IPS-15b (cell line): ENCODE results near the gene NTN5.

Experiments used
- H3K27me3 ChIP-seq: one replicate; pipeline ENCODE4 v1.6.1; 2013; ENCODE audit warnings: low read length; ENCODE audit not compliant: control insufficient read depth, insufficient read depth
- H3K36me3 ChIP-seq: one replicate; pipeline ENCODE4 v1.6.1; 2013; ENCODE audit warnings: low read length; ENCODE audit not compliant: control insufficient read depth, insufficient read depth
- H3K4me1 ChIP-seq: one replicate; pipeline ENCODE4 v1.6.1; 2013; ENCODE audit warnings: mild to moderate bottlenecking, low read length; ENCODE audit not compliant: control insufficient read depth, insufficient read depth
- H3K4me3 ChIP-seq: one replicate; pipeline ENCODE4 v1.5.1; 2013; ENCODE audit warnings: low read depth, low read length
- H3K9ac ChIP-seq: one replicate; pipeline ENCODE4 v1.6.1; 2013; ENCODE audit warnings: low read depth, mild to moderate bottlenecking, low read length
- H3K9me3 ChIP-seq: one replicate; pipeline ENCODE4 v1.6.1; 2013; ENCODE audit warnings: mild to moderate bottlenecking, low read length; ENCODE audit not compliant: control insufficient read depth, insufficient read depth

Gene NTN5

GRCh38 chr19:48629599-48630295 is 43.1 kb downstream of the NTN5 start:
- H3K36me3 ChIP-seq: peaks cover 6% of the 10 kb centered on the region
- H3K9me3 ChIP-seq: no peaks in the 10 kb centered on the region
- H3K27me3 ChIP-seq: no peaks in the 10 kb centered on the region
- H3K4me3 ChIP-seq: peak overlapping the region; percentile 67
- peaks cover 6% of the 10 kb centered on the region for H3K4me1 ChIP-seq
- peak overlapping the region; percentile 81 for H3K9ac ChIP-seq

- no peaks in the 10 kb centered on the region for H3K9me3 ChIP-seq
- no peaks in the 10 kb centered on the region for H3K27me3 ChIP-seq
- peak overlapping the region; percentile 37 for H3K9ac ChIP-seq
- peaks cover 6% of the 10 kb centered on the region for H3K36me3 ChIP-seq
- H3K4me1 ChIP-seq: peaks cover 5% of the 10 kb centered on the region
- peak overlapping the region; percentile 49 for H3K4me3 ChIP-seq
These were observed 43.6 kb downstream of the NTN5 start for GRCh38 chr19:48629297-48629598.

- Histone ChIP-seq H3K9me3 (no peaks in the 10 kb centered on the region), H3K36me3 (peaks cover 6% of the 10 kb centered on the region), H3K4me3 (no peak overlapping the region), H3K9ac (no peak overlapping the region), H3K4me1 (no peaks in the 10 kb centered on the region), H3K27me3 (no peaks in the 10 kb centered on the region)
These were observed 44.1 kb downstream of the NTN5 start for GRCh38 chr19:48628486-48629296.

GRCh38 chr19:48627865-48628314 is 44.9 kb downstream of the NTN5 start:
- Histone ChIP-seq H3K36me3 (peaks cover 6% of the 10 kb centered on the region), H3K4me1 (peaks cover 4% of the 10 kb centered on the region), H3K4me3 (no peak overlapping the region), H3K27me3 (no peaks in the 10 kb centered on the region), H3K9me3 (no peaks in the 10 kb centered on the region), H3K9ac (no peak overlapping the region)

GRCh38 chr19:48627201-48627864 is 45.5 kb downstream of the NTN5 start:
- Histone ChIP-seq H3K27me3 (no peaks in the 10 kb centered on the region), H3K4me1 (peaks cover 4% of the 10 kb centered on the region), H3K9me3 (no peaks in the 10 kb centered on the region), H3K36me3 (peaks cover 2% of the 10 kb centered on the region), H3K9ac (no peak overlapping the region), H3K4me3 (no peak overlapping the region)

DNA sequence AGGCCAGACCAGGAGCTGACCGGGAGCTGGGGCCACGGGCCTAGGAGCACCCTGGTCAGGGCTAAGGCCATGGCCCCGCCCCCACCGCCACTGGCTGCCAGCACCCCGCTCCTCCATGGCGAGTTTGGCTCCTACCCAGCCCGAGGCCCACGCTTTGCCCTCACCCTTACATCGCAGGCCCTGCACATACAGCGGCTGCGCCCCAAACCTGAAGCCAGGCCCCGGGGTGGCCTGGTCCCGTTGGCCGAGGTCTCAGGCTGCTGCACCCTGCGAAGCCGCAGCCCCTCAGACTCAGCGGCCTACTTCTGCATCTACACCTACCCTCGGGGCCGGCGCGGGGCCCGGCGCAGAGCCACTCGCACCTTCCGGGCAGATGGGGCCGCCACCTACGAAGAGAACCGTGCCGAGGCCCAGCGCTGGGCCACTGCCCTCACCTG is 46.9 kb downstream of the NTN5 start:
- H3K9ac ChIP-seq: no peak overlapping the region
- no peak overlapping the region for H3K4me3 ChIP-seq
- no peaks in the 10 kb centered on the region for H3K9me3 ChIP-seq
- peaks cover 4% of the 10 kb centered on the region for H3K4me1 ChIP-seq
- H3K36me3 ChIP-seq: no peaks in the 10 kb centered on the region
- no peaks in the 10 kb centered on the region for H3K27me3 ChIP-seq

GRCh38 chr19:48624791-48625723 is 47.8 kb downstream of the NTN5 start:
- no peaks in the 10 kb centered on the region for H3K9me3 ChIP-seq
- peaks cover 4% of the 10 kb centered on the region for H3K4me1 ChIP-seq
- H3K27me3 ChIP-seq: no peaks in the 10 kb centered on the region
- H3K9ac ChIP-seq: peak overlapping the region; percentile 37
- H3K36me3 ChIP-seq: no peaks in the 10 kb centered on the region
- peak overlapping the region; percentile 87 for H3K4me3 ChIP-seq

DNA sequence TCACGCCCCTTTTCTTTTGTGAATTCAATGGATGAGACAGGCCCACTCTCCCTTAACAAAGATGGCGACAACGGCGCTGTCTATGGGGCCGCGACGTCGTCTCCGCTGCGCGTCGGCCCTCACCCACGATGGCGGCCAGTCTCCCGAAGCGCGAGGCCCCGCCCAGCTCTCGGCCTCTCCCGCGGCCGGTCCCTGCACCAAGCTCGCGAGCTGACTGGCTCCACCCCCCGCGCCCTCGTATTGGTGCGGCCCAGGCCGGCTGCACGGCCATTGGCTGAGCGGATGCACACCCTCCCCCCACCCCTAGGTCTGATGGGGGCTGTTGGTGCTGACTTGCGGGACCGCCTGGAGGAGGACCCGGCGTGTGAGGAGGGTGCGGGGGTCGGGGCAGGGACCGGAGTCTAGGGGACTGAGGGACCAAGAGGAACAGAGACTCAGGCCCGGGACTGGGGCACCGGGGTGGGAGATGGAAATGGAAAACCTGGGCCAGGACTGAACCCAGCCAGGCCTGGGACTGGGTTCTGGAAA is 48.7 kb downstream of the NTN5 start:
- Histone ChIP-seq H3K9ac (peak overlapping the region; percentile 37), H3K36me3 (no peaks in the 10 kb centered on the region), H3K4me1 (peaks cover 4% of the 10 kb centered on the region), H3K27me3 (no peaks in the 10 kb centered on the region), H3K4me3 (peak overlapping the region; percentile 87), H3K9me3 (no peaks in the 10 kb centered on the region)

GRCh38 chr19:48623556-48624066 is 49.2 kb downstream of the NTN5 start:
- no peak overlapping the region for H3K9ac ChIP-seq
- peak overlapping the region; percentile 41 for H3K4me3 ChIP-seq
- no peaks in the 10 kb centered on the region for H3K27me3 ChIP-seq
- peaks cover 3% of the 10 kb centered on the region for H3K36me3 ChIP-seq
- H3K9me3 ChIP-seq: no peaks in the 10 kb centered on the region
- peaks cover 4% of the 10 kb centered on the region for H3K4me1 ChIP-seq

DNA sequence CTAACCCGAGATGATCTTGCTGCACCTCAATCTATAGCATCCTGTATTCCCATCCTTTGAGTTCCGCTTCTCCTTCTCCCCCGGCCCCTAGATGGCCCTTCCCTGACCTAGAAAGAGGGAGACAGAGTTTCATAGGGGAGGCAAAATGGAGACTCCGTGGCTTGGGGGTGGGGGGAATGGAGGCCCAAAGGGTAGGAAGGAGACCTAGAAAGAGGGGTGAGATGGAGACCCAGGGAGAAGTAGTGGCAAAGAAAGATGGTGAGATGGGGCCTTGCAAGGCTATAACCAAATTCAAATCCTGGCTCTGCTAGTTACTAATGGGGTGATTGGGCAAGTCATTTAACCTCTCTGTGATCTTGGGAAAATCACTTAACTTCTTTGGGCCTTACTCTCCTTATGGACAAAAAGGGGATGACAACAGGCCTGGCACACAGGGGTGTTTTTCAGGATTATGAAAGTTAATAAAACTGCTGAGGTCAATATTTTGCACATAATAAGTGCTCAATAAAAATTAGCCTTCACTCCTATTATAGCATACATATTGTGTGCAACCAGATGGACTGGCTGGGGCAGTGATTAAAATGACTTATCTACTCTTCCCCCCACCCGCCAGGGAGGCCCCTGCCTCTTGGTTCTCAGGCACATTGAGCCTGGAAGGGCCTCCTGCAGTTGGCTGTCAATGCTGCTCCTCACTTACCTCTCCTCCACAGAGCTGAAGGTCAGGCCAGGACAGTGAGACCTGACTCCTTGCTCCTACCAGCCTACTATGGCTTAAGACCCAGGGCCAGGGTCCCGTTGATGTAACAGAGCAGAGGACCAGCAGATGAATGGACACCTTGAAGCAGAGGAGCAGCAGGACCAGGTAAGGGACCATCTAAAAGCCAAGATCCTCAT is 52.9 kb downstream of the NTN5 start:
- Histone ChIP-seq H3K4me1 (peaks cover 16% of the 10 kb centered on the region), H3K9ac (peak overlapping the region; percentile 100), H3K4me3 (peak overlapping the region; percentile 98), H3K9me3 (no peaks in the 10 kb centered on the region), H3K36me3 (peaks cover 31% of the 10 kb centered on the region), H3K27me3 (no peaks in the 10 kb centered on the region)
